GM19324 (cell line): ENCODE data around the gene CACFD1.

Experiments
- ATAC-seq: cut with Tn5 transposase; IDR thresholded peaks from one replicate; pipeline ENCODE4 v1.9.1; 2021; ENCODE audit warnings: mild to moderate bottlenecking, moderate library complexity; ENCODE audit not compliant: unreplicated experiment, low FRiP score

CACFD1 gene

DNA sequence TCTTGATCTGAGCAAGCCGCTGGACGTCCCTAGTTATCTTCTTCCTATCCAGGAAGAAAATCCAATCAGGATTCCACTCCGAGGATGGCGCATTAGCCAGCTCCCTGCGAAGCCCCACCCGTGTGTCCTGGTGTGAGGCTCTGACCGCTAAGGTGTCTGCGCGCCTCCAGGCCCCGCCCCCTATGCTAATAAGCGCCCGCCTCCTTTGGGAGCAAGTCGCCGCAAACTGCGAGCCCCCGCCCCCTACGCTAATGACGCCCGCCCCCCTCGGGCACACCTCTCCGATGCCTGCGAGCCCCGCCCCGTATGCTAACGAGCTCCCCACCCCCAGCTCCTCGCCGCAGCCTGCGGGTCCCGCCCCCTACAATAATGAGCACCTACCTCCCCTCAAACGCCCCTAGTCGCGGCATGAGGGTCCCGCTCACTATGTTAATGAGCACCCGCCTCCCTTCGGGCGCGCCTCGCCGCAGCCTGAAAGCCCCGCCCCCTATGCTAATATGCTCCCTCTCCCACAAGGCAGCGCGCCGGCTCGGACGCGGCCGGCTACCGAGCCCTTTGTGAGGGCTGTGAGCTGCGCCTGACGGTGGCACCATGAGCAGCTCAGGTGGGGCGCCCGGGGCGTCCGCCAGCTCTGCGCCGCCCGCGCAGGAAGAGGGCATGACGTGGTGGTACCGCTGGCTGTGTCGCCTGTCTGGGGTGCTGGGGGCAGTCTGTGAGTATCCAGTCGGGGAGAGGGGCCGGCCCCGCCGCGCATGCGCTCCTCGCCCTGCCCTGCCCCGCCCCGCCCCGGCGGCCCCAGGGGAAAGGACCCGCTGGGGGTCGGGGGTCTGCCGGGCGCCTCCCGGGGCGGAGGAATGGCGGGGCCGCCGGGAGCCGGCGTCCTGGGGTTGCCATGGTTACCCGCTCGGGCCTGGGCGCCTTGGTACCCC lies at the start of gene CACFD1:
CACFD1 (plus strand) TSS at position 503 of the 929 bp plus-strand sequence; CDS start at position 592, 89 bp downstream.
- peak; percentile 83 for ATAC-seq

DNA sequence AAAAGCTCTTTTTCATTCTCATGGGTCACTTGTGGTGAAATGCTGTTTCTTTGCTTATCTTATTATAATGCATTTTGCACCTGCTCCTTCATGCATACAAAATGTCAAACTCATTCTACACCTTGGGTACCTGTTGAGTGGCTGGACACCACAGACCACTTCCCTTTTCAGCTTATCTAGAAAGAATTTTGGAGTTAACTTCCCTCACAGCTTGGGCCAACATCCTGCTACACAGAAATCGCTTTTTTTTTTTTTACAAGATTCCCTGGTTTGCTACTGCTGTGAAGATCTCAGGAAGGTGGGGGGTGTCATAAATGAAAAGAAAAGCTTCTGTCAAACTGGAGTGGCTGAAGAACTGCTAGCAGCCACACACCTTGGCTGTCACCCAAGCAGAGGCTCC lies 44.6 kb upstream of the CACFD1 start:
- ATAC-seq: no peak

DNA sequence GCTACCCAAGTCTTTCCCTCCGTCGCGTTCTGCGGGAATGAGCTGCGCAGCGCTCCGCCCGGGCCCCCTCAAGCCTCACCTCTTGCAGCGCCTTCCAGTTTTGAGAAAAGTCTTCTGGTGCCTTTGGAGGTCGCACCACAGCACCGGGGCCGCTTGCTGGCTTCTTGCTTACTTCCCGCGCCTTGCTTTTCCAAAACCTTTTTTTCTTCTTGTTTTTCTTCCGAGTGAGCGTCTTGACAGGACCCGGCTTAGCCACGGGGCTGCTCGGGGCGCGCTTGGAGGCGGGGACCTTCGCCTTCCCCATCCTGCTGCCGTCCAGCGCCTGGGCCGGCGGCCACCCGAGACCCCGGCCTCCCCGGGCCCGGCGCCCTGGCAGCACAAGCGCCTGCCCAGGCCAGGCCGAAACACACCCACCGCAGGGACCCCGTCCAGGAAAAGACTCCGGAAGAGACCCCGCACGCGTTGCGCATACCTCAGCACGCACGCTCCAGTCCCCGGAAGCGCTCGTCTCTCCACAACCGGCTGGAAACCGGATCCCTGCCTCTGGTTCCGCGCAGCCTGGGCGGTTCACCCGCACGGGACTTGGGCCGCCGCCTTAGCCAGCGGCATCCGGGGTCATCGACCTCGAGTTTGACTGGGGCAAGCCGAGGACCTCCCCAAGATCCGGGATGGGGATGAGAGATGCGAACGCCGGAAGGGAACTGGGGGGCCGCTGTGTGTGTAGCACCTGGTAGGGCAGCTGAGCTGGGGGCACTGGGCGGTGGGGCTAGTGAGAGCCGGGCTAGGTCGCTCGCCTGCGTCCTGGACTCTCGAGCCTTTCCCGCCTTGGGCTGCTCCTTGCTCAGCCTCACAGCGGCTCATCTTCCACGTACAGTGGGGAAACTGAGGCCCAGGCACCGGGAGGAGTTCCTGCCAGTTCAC lies 42.0 kb upstream of the CACFD1 start, which contains the start of gene REXO4:
REXO4 (minus strand) TSS at position 470 of the 921 bp plus-strand sequence; CDS start at position 304, 166 bp downstream.
- peak; percentile 85 for ATAC-seq

DNA sequence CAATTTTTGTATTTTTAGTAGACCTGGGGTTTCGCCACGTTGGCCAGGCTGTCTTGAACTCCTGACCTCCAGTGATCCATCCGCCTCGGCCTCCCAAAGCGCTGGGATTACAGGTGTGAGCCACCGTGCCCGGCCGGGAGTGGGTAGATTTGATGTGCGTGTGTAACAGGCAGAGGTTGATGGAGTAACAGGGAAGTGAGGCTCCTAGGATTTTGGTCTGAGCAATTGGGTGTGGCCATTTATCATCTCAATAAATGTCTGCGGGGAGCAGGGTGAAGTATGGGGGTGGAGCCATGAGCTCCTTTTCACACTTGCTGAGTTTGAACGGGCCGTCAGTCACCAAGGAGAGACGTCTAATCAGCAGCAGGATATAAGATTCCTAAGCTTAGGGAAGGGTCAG lies 40.8 kb upstream of the CACFD1 start:
- no peak for ATAC-seq

DNA sequence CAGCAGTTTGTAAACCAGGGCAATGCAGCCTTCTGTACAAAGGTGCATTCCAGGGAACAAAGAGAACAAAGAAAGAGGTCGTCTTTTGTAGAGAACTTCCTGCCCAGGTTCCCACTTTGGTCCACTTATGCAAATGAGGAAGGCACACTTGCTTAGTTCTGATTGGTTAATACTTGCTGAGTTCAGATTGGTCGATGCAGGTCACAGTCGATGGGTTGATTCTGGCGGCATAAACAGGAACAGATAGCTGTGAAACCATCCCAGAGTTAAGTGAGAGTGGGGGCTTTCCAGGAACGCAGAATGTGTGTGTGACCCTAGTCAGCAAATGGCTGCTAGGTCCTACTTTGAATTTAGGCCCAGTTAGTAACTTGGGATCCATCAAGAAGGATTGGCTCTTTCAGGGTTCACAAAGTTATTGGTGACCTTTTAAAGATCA lies 39.4 kb upstream of the CACFD1 start:
- ATAC-seq: no peak

DNA sequence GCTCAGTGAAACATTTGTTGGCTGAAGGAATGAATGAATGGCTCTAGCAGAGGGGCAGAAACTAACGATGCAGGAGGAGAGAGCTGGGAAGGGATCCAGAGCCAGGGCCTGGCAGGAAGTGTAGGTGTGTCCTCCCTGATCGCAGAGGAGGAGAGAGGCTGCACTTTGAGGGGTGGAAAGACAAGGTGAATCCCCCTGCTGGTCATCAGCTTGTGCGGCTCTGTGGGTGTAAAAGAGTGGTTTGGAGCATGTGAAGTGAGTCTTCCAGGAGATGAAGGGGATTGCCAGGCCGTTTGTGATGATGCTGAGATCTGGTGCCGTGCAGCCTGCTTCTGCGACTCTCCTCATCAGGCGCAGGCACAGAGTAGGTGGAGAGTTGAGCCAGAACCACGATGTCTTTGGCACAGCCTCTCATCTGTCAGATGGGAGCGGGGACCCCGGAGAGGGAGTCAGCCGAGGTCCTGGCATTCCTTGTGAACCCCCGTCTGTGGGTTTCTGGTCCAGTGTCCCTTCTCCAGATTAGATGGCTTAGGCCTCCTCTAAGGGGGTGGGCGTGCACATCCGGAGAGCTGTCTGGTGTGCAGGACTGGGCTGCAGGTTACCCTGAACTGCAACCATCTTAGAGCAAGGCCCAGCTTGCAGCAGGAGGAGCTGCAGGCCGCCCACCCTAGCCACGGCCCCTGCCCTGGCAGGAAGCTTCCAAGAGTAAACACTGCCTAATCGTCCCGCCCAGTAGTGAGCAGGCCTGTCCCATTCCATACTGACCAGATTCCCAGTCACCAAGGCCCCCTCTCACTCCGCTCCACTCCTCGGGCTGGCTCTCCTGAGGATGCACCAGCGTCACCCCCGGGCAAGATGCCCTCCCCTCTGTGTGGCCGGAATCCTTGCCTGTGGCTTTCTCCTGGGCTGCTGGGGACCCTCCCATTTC lies 37.9 kb upstream of the CACFD1 start, which contains the start of gene ADAMTS13:
ADAMTS13 (plus strand) TSS at position 753 of the 928 bp plus-strand sequence; CDS start at position 830, 77 bp downstream.
- ATAC-seq: no peak

DNA sequence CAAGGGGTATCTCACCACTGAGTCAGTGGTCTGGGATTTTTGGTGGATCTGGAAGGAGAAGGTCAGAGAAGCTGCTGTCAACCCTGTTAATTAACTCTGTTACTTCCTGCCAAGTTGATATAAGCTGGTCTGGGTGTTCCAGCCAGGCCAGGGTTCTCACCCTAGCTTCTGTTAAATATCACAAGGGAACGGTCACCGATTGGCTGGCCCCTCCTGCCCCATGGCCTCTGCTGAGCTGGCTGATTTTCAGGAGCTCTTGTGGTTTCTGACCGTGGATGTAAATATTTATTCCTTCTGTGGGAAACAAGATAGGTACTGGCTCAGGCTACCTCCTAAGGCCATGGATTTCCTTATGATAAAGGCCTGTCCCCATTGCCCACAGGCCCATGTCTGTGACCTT lies 36.6 kb upstream of the CACFD1 start:
- ATAC-seq: no peak

DNA sequence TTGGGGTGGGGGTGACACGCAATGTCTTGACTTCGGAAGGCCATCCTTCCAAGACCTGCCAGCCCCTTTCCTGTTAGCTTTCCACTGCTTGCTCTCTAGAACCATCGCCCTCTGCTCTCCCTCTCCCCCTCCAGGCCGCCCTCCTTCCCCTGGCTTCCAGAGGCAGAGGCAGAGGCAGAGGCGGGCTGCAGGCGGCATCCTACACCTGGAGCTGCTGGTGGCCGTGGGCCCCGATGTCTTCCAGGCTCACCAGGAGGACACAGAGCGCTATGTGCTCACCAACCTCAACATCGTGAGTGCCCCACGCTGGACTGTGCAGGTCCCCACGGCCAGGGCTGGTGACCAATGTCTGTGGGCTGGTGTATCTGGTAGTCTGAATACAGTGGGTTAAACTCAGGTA lies 35.6 kb upstream of the CACFD1 start:
- no peak for ATAC-seq

DNA sequence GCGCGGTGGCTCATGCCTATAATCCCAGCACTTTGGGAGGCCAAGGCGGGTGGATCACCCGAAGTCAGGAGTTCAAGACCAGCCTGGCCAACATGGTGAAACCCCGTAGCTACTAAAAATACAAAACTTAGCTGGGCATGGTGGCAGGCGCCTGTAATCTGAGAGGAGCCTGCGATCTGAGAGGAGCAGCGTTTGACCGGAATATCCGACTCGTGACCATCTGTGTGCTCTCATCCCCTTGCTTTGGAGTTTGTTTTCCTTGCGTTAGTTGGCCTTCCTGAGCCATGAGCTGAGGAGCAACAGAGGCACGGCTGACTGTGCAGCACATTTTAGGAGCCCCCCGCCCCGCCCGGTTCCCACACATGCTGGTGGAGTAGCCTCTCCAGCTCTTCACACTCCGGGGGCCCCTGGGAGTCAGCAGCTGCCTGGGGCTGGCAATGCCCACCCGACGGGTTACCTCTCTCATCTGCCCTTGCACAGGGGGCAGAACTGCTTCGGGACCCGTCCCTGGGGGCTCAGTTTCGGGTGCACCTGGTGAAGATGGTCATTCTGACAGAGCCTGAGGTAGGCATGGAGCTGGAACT lies 34.6 kb upstream of the CACFD1 start:
- ATAC-seq: no peak

DNA sequence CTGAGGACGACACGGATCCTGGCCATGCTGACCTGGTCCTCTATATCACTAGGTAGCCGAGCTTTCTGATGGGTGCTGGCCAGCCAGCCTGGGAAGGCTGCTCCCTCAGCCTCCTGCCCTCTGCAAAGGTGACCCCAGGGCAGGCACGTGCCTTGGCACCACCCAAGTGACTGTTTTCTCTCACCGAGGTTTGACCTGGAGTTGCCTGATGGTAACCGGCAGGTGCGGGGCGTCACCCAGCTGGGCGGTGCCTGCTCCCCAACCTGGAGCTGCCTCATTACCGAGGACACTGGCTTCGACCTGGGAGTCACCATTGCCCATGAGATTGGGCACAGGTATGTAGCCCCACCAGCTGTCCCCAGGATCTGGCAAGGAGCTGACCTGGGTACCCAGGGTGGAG lies 33.8 kb upstream of the CACFD1 start:
- no peak for ATAC-seq

DNA sequence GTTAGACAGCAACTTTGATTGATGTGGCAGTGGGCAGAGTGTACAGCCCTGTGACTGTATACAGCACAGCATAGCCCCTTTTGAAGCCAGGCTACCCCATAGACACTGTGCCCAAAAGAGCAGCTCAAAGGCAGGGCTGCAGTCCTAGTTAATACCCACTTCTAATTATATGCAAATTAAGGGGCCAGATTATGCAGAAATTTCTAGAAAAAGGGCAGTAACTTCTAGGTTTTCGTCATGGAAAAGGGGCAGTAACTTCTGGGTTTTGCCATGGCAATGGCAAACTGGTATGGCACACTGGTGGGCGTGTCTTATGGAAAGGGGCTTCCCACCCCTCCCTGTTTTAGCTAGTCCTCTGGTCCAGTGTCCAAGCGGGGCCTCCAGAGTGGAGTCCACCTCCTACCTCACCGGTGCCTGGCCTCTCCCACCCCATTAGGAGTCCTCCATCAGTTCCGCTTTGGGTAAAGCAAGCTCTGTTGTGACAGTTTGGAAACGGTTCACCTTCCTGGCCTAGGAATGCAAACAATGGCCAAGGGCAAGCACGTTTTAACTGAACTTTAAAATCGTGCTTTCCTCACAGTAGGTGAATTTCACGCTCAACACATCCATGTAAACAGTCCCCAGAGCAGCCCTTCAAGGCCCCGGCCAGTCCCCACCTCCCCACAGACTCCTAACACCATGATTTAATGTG lies 32.0 kb upstream of the CACFD1 start:
- no peak for ATAC-seq

DNA sequence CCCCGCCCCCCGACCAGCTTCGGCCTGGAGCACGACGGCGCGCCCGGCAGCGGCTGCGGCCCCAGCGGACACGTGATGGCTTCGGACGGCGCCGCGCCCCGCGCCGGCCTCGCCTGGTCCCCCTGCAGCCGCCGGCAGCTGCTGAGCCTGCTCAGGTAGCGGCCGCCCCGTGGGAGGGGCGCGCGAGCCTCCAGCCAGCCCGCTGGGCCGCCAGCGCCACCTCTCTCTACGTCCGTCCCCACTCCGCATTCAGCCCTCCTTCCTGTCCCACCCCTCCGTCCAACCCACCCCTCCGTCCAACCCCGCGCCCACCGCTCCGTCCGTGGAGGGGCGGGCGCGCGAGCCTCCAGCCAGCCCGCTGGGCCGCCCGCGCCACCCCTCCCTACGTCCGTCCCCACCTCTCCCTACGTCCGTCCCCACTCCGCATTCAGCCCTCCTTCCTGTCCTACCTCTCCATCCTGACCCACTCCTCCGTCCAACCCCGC lies 31.1 kb upstream of the CACFD1 start:
- ATAC-seq: no peak

DNA sequence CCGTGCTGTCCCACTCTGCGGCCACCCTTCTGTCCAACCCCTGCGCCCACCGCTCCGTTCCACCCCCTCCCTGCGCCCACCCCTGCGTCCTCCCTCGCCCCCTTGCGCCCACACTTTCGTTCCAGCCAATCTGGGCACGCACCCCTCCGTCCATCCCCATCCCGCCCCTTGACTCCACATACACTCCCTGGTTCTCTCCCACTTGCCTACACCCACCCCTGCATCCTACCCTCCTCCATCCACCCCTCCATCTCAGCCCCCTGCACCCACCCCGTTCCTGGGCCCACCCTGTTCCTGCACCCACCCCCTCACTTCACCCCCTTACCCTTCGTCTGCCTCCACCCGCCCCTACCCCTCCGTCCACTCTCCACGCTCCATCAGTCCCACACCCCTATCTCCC lies 30.6 kb upstream of the CACFD1 start:
- no peak for ATAC-seq

DNA sequence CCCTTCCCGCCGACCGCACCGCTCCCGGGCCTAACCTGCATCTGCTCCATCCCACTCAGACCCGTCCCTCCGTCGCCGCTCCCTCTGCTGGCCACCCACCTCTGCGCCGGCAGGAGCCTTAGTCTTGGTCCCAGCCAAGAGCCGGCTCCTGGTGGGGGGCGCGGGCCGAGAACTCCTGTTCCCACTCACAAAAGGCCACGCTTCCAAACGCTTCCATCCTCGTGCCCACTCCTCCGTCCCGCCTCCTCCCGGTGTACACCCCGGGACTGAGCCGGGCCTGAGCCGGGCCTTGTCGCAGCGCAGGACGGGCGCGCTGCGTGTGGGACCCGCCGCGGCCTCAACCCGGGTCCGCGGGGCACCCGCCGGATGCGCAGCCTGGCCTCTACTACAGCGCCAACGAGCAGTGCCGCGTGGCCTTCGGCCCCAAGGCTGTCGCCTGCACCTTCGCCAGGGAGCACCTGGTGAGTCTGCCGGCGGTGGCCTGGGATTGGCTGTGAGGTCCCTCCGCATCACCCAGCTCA lies 30.1 kb upstream of the CACFD1 start:
- no peak for ATAC-seq

DNA sequence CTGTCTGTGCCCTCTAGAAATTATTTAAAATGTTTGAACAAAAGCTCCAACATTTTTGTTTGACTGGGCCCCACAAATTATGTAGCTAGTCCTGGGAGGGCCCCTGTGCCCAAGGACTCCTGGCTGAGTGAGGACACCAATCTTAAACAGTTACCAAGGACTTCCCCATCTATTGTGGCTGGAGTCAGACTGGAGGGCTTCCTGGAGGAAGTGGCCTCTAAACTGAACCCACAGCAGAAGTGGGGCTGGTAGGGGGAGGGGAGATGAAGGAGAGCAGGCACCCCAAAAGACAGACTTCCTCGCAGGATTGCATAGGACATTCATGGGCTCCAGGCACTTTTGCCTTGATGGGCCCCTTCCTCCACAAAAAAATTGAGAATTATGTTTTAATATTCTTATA lies 29.5 kb upstream of the CACFD1 start:
- no peak for ATAC-seq

DNA sequence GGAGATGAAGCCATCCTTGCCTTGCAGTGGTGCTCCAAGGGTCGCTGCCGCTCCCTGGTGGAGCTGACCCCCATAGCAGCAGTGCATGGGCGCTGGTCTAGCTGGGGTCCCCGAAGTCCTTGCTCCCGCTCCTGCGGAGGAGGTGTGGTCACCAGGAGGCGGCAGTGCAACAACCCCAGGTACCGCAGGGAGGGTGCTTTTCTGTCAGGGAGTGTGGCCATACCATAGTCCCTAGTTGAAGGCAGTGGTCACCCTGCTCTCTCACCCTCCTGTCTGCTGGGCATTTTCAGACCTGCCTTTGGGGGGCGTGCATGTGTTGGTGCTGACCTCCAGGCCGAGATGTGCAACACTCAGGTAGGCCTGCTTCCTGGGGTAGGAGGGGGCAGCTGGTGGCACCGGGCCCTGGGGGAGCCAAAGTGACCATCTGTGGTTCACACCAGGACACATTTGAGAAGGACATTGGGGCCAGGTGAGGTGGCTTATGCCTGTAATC lies 26.4 kb upstream of the CACFD1 start:
- ATAC-seq: no peak

DNA sequence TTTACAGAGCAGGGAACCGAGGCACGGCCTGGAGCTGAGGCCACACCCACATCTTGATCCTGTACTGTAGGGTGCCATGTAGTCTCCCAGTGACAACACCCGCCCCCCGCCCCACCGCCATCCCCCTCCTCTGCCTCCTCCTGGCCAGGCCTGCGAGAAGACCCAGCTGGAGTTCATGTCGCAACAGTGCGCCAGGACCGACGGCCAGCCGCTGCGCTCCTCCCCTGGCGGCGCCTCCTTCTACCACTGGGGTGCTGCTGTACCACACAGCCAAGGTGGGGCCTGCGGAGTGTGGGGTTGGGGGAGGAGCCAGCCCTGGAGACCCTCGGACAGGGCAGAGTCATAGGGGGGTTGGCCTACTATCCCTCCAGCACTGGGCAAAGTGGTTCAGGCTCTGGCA lies 23.1 kb upstream of the CACFD1 start:
- no peak for ATAC-seq

DNA sequence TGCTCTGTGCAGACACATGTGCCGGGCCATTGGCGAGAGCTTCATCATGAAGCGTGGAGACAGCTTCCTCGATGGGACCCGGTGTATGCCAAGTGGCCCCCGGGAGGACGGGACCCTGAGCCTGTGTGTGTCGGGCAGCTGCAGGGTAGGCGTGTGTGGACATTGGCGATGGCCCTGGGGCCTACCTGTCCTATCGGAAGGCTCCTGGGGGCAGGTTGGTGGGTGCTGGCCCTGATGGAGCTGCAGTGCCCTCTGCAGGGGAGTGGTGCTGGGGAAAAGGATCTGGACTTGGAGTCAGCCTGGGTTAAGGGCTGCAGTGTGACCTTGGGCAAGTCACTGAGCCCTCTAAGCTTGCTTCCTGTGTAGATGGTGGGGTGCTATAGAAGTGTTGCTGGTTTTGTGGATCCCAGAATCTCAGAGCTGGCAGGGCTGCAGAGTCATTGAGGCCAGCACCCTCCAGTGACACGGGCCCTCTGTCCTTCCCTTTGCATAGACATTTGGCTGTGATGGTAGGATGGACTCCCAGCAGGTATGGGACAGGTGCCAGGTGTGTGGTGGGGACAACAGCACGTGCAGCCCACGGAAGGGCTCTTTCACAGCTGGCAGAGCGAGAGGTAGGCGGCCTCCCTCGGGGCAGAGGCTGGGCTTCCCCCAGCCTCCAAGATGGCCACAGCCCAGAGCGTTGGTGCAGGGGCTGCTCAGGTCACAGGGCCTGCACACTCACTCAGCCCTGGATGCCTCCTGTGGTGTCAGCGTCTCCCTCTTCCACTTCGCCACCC lies 21.8 kb upstream of the CACFD1 start:
- no peak for ATAC-seq
